Endodermal cell (in vitro differentiated cells): ENCODE measurements around the gene GPR160. TPM values are rescaled to one million over a fixed set of nuclear protein-coding genes. Genes with fewer than 3 reads are reported as not detected.
A peak's percentile ranks its signal among the peaks of the same experiment; 100 is the strongest.

Experiments
- DNase-seq: peaks from one replicate; pipeline ENCODE4 v3.0.0-alpha.2; 2017
- H3K27ac ChIP-seq: 2 replicates; pipeline ENCODE4 v1.5.1; 2013; ENCODE audit warnings: mild to moderate bottlenecking, low read depth, low read length, moderate library complexity
- H3K27me3 ChIP-seq: 2 replicates; pipeline ENCODE4 v1.6.1; 2013; ENCODE audit warnings: mild to moderate bottlenecking, low read length, moderate library complexity; ENCODE audit not compliant: insufficient read depth, control insufficient read depth, poor library complexity, severe bottlenecking
- H3K36me3 ChIP-seq: 2 replicates; pipeline ENCODE4 v1.7.0; 2013; ENCODE audit warnings: mild to moderate bottlenecking, low read length, moderate library complexity; ENCODE audit not compliant: control insufficient read depth, insufficient read depth
- H3K4me1 ChIP-seq: one replicate; pipeline ENCODE4 v1.7.0; 2013; ENCODE audit warnings: low read length; ENCODE audit not compliant: control insufficient read depth, insufficient read depth
- H3K4me3 ChIP-seq: 2 replicates; pipeline ENCODE4 v1.5.1; 2013; ENCODE audit warnings: mild to moderate bottlenecking, low read length, moderate library complexity
- H3K9ac ChIP-seq: 2 replicates; pipeline ENCODE4 v1.6.1; 2013; ENCODE audit warnings: mild to moderate bottlenecking, low read length, moderate library complexity; ENCODE audit not compliant: poor library complexity, severe bottlenecking; ENCODE audit errors: extremely low read depth
- H3K9me3 ChIP-seq: 2 replicates; pipeline ENCODE4 v1.6.1; 2013; ENCODE audit warnings: mild to moderate bottlenecking, low read length, moderate library complexity; ENCODE audit not compliant: control insufficient read depth
- H3K27ac Mint-ChIP-seq: 2 replicates; pipeline ENCODE4 v1.8.0; 2020; ENCODE audit warnings: mixed read lengths
- H3K27me3 Mint-ChIP-seq: 2 replicates; pipeline ENCODE4 v1.8.0; 2021; ENCODE audit warnings: mild to moderate bottlenecking, mixed read lengths; ENCODE audit not compliant: insufficient read depth
- H3K36me3 Mint-ChIP-seq: 2 replicates; pipeline ENCODE4 v1.8.0; 2020; ENCODE audit warnings: low read depth, mixed read lengths
- H3K4me1 Mint-ChIP-seq: 2 replicates; pipeline ENCODE4 v1.8.0; 2020; ENCODE audit warnings: mixed read lengths
- H3K4me3 Mint-ChIP-seq: 2 replicates; pipeline ENCODE4 v1.8.0; 2020; ENCODE audit warnings: mild to moderate bottlenecking, moderate library complexity, mixed read lengths
- H3K9me3 Mint-ChIP-seq: 2 replicates; pipeline ENCODE4 v1.8.0; 2020; ENCODE audit warnings: mild to moderate bottlenecking, mixed read lengths
- CTCF ChIP-seq: fragments of 200-600 bp; sonication (generic); conservative IDR thresholded peaks from 2 replicates; pipeline ENCODE4 v1.5.0; 2021; ENCODE audit warnings: antibody characterized with exemption, mild to moderate bottlenecking
- WGBS, 2 experiments: methylation state at CpG; one replicate each; pipeline versions ENCODE4 v1.1.5 to v1.1.7; 2013; ENCODE audit warnings: missing lambda C conversion rate in 2 of 2, mixed read lengths in 1 of 2; ENCODE audit not compliant: insufficient coverage in 1 of 2, insufficient read length in 1 of 2; 5-methylcytosine and 5-hydroxymethylcytosine counted together
- total RNA-seq, 2 donors: library from RNA; stranded (reverse); fragmentation: NEBNext Ultra II Directional in 1 of 2; extraction: Animal tissue kit (Norgen Biotek cat#: 25700) in 1 of 2; gene quantifications; 2 replicates in 1 of 2; 3 replicates in 1 of 2; pipeline ENCODE4 v1.2.1, GENCODE V29; 2021

GPR160 gene
- total RNA-seq, 2 donors from 2014 or later: 6.9 to 8.6 TPM

DNA sequence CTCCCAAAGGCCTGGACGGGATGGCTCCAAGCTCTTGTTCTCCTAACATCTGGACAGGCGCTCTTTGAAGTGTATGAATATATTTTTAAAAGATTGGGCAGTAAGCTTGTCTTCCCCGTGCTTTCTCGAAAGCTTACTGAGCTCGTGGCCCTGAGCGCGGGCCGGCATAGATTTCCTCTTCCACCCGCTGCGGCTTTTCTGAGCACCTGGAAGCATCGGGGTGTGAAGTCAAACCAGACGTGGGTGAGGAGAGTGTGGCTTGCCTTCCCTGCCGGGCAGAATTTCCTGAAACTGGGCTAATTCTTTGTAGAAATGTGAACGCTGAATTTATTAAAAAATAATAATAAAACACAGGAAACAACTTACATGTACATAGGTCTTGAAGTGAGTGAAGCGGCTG, 25.9 kb downstream of the GPR160 start:
- Mint-ChIP-seq H3K27ac (no peak overlapping the region), H3K27me3 (no peaks in the 10 kb centered on the region)
- TF ChIP-seq CTCF: no peak

GRCh38 chr3:170064108-170064507, 26.3 kb downstream of the GPR160 start:
- H3K4me3 ChIP-seq: no peak overlapping the region
- Mint-ChIP-seq H3K4me3 (no peak overlapping the region), H3K27me3 (no peaks in the 10 kb centered on the region), H3K36me3 (peaks cover 14% of the 10 kb centered on the region), H3K27ac (no peak overlapping the region), H3K4me1 (peaks cover 7% of the 10 kb centered on the region), H3K9me3 (peaks cover 3% of the 10 kb centered on the region)
- TF ChIP-seq CTCF: no peak
- H3K9ac ChIP-seq: no peak overlapping the region
- 92 to 93% methylated on average over 8 to 18 of the region's 18 CpGs for WGBS, 2 experiments
- H3K27ac ChIP-seq: no peak overlapping the region
- no peaks in the 10 kb centered on the region for H3K27me3 ChIP-seq
- peak; percentile 51 for DNase-seq
- H3K4me1 ChIP-seq: no peaks in the 10 kb centered on the region
- H3K36me3 ChIP-seq: no peaks in the 10 kb centered on the region
- H3K9me3 ChIP-seq: no peaks in the 10 kb centered on the region

More for the DNA sequence above, 25.9 kb downstream of the GPR160 start:
- Mint-ChIP-seq H3K36me3 (peaks cover 14% of the 10 kb centered on the region), H3K4me1 (peaks cover 7% of the 10 kb centered on the region), H3K4me3 (no peak overlapping the region), H3K9me3 (peaks cover 3% of the 10 kb centered on the region)
- no peaks in the 10 kb centered on the region for H3K4me1 ChIP-seq
- no peaks in the 10 kb centered on the region for H3K9me3 ChIP-seq
- H3K36me3 ChIP-seq: no peaks in the 10 kb centered on the region
- H3K27ac ChIP-seq: no peak overlapping the region
- H3K27me3 ChIP-seq: no peaks in the 10 kb centered on the region
- WGBS, 2 experiments: 75 to 97% methylated on average over 4 to 14 of the region's 15 CpGs
- H3K4me3 ChIP-seq: no peak overlapping the region
- H3K9ac ChIP-seq: no peak overlapping the region
- DNase-seq: peak; percentile 47

- 71 to 100% methylated on average over 1 to 4 of the region's 4 CpGs for WGBS, 2 experiments
- no peaks in the 10 kb centered on the region for H3K36me3 Mint-ChIP-seq
These were observed 37.8 kb downstream of the GPR160 start for GRCh38 chr3:170075441-170076091.

More at GRCh38 chr3:170075441-170076091, 37.8 kb downstream of the GPR160 start:
- Histone ChIP-seq H3K4me1 (peaks cover 7% of the 10 kb centered on the region), H3K4me3 (no peak overlapping the region), H3K9ac (no peak overlapping the region), H3K36me3 (no peaks in the 10 kb centered on the region), H3K27me3 (no peaks in the 10 kb centered on the region), H3K9me3 (no peaks in the 10 kb centered on the region), H3K27ac (no peak overlapping the region)
- H3K4me1 Mint-ChIP-seq: peaks cover 11% of the 10 kb centered on the region
- H3K27ac Mint-ChIP-seq: no peak overlapping the region
- peaks cover 10% of the 10 kb centered on the region for H3K9me3 Mint-ChIP-seq
- DNase-seq: no peak
- H3K27me3 Mint-ChIP-seq: no peaks in the 10 kb centered on the region
- no peak overlapping the region for H3K4me3 Mint-ChIP-seq
- no peak for TF ChIP-seq CTCF
